Left renal cortex interstitium (tissue), 4 donors: Measurements from ENCODE around the gene PDE8B. TPM values are rescaled to one million over a fixed set of nuclear protein-coding genes. Genes with fewer than 3 reads are reported as not detected.

Experiments used
- DNase-seq, 4 donors: peaks; one replicate each; pipeline ENCODE4 v3.0.0-alpha.2; 2013; ENCODE audit warnings: low read depth in 4 of 4, low spot score in 2 of 4, missing footprints in 1 of 4
- polyA plus RNA-seq, 4 donors: library from polyadenylated mRNA; unstranded; fragments of 120-200 nt; gene quantifications; one replicate each; pipeline ENCODE4 v1.2.1, GENCODE V29; 2013; ENCODE audit not compliant: insufficient read length in 4 of 4

The PDE8B gene
- polyA plus RNA-seq = 1 to 10 TPM; 4.0 to 8.0 (median 5.9) TPM

GRCh38 chr5:77210091-77210963 lies at the start of gene PDE8B:
TSS of gene PDE8B (plus strand) at chr5:77210680. CDS start at chr5:77210926, 246 bp downstream.
- no peak for DNase-seq

- DNase-seq = no peak
These were observed 47.0 kb upstream of the PDE8B start for GRCh38 chr5:77163453-77163852.

- DNase-seq = no peak
These were observed 43.4 kb upstream of the PDE8B start for GRCh38 chr5:77167063-77167462.

- DNase-seq = no peak
These were observed 42.8 kb upstream of the PDE8B start for GRCh38 chr5:77167695-77168121.

GRCh38 chr5:77168161-77168878 lies 42.2 kb upstream of the PDE8B start:
- DNase-seq = no peak

- no peak for DNase-seq
These were observed 41.6 kb upstream of the PDE8B start for GRCh38 chr5:77168879-77169244.

- no peak for DNase-seq
These were observed 40.1 kb upstream of the PDE8B start for GRCh38 chr5:77170196-77170890.

GRCh38 chr5:77171141-77171910 lies 39.2 kb upstream of the PDE8B start:
- DNase-seq = no peak

GRCh38 chr5:77172713-77173328 lies 37.7 kb upstream of the PDE8B start:
- DNase-seq = no peak

GRCh38 chr5:77174526-77174925 lies 36.0 kb upstream of the PDE8B start:
- DNase-seq = no peak

GRCh38 chr5:77175231-77175630 lies 35.2 kb upstream of the PDE8B start:
- DNase-seq = no peak

- DNase-seq = no peak
These were observed 34.1 kb upstream of the PDE8B start for GRCh38 chr5:77176429-77176828.

- DNase-seq = no peak
These were observed 32.9 kb upstream of the PDE8B start for GRCh38 chr5:77177576-77177975.

- DNase-seq = no peak
These were observed 30.1 kb upstream of the PDE8B start for GRCh38 chr5:77180167-77181081.

GRCh38 chr5:77181173-77181572 lies 29.3 kb upstream of the PDE8B start:
- no peak for DNase-seq

GRCh38 chr5:77181596-77182304 lies 28.7 kb upstream of the PDE8B start:
- DNase-seq = no peak

GRCh38 chr5:77182367-77182766 lies 28.1 kb upstream of the PDE8B start:
- no peak for DNase-seq

GRCh38 chr5:77186652-77187370 lies 23.7 kb upstream of the PDE8B start:
- no peak for DNase-seq
